Panc1 (cell line): ENCODE results near the gene FOXK1. TPM values are rescaled to one million over a fixed set of nuclear protein-coding genes. Genes with fewer than 3 reads are reported as not detected.
"Not testable (repeated sequence)": the region's sequence is repeated elsewhere in the genome, so short reads cannot be mapped to it uniquely, and the experiment has no call there.

ENCODE experiments used
- ATAC-seq: fragments of 200-7000 bp; cut with Tn5 transposase; 2 replicates; pipeline ENCODE4 v1.9.1; 2020; ENCODE audit warnings: mild to moderate bottlenecking, moderate library complexity
- BruUV-seq: library from RNA; stranded (reverse); fragments of 400-500 nt; replicated peaks from 2 replicates; lab custom pipeline; 2021; lab: Mats Ljungman, UMichigan
- CTCF ChIA-PET: fragments of 300-600 bp; sonication (Branson Sonifier 250); formaldehyde crosslinking; loops from one replicate; lab custom pipeline; 2022; ENCODE audit warnings: antibody characterized with exemption; lab: Charles Lee
- POLR2A ChIA-PET: fragments of 300-600 bp; sonication (Branson Sonifier 250); formaldehyde crosslinking; loops from one replicate; lab custom pipeline; 2022; ENCODE audit warnings: antibody characterized with exemption; lab: Charles Lee
- DNase-seq: peaks from one replicate; pipeline ENCODE4 v3.0.0-alpha.2; 2010; ENCODE audit warnings: low read depth, low spot score
- H3K27ac ChIP-seq: 2 replicates; pipeline ENCODE4 v1.5.1; 2011; ENCODE audit warnings: mild to moderate bottlenecking, low read length, inconsistent platforms
- H3K27me3 ChIP-seq: fragments of 200-500 bp; sonication (Bioruptor generic); 2 replicates; pipeline ENCODE4 v1.6.0; 2014; ENCODE audit warnings: low read length, inconsistent platforms; ENCODE audit not compliant: control insufficient read depth, insufficient read depth
- H3K36me3 ChIP-seq: fragments of 200-500 bp; sonication (Bioruptor generic); 2 replicates; pipeline ENCODE4 v1.5.1; 2014; ENCODE audit warnings: inconsistent platforms, mild to moderate bottlenecking, low read length, moderate library complexity; ENCODE audit not compliant: control insufficient read depth, insufficient read depth
- H3K4me1 ChIP-seq: 2 replicates; pipeline ENCODE4 v1.5.1; 2011; ENCODE audit warnings: inconsistent platforms, mild to moderate bottlenecking, low read length, moderate library complexity; ENCODE audit not compliant: control insufficient read depth, insufficient read depth
- H3K4me3 ChIP-seq, 2 experiments: 2 replicates each; pipeline ENCODE4 v1.5.1; 2011 to 2012; ENCODE audit warnings: low read depth in 2 of 2, low read length in 2 of 2, mild to moderate bottlenecking in 2 of 2, inconsistent platforms in 1 of 2, moderate library complexity in 1 of 2
- H3K9me3 ChIP-seq: fragments of 200-500 bp; sonication (Bioruptor generic); 2 replicates; pipeline ENCODE4 v1.5.1; 2014; ENCODE audit warnings: low read depth, mild to moderate bottlenecking, inconsistent platforms, low read length, moderate library complexity; ENCODE audit not compliant: control insufficient read depth, insufficient read depth
- CTCF ChIP-seq: fragments of 450-650 bp; IDR thresholded peaks from 2 replicates; pipeline ENCODE4 v1.5.1; 2017; ENCODE audit warnings: mild to moderate bottlenecking
- POLR2AphosphoS5 ChIP-seq: IDR thresholded peaks from 2 replicates; pipeline ENCODE4 v1.6.1; 2012; ENCODE audit warnings: mild to moderate bottlenecking, low read depth, low read length, moderate library complexity
- REST ChIP-seq, 2 experiments: IDR thresholded peaks; 2 replicates each; pipeline ENCODE4 v1.6.1; 2011 to 2012; ENCODE audit warnings: low read depth in 2 of 2, control low read depth in 1 of 2, low read length in 1 of 2, mild to moderate bottlenecking in 1 of 2, moderate library complexity in 1 of 2; ENCODE audit not compliant: insufficient read depth in 1 of 2
- SIN3A ChIP-seq: IDR thresholded peaks from 2 replicates; pipeline ENCODE4 v1.6.1; 2012; ENCODE audit warnings: low read depth, mild to moderate bottlenecking, low read length, moderate library complexity, borderline replicate concordance; ENCODE audit not compliant: insufficient read depth
- TCF7L2 ChIP-seq: IDR thresholded peaks from 2 replicates; pipeline ENCODE4 v1.6.1; 2011; ENCODE audit warnings: mild to moderate bottlenecking, low read depth, low read length, inconsistent platforms
- in situ Hi-C: cut with HindIII; loops from 2 replicates; pipeline ENCODE4 v1.10.0; 2016; ENCODE audit warnings: low sequenced_read_pairs, low pct_unique_long_range_greater_than_20kb
- intact Hi-C: fragments of 100-400 bp; cut with micrococcal nuclease; formaldehyde crosslinking; loops from one replicate; pipeline ENCODE4 v1.10.0; 2022; ENCODE audit not compliant: unreplicated experiment
- total RNA-seq: library from RNA; stranded (reverse); gene quantifications from one replicate; pipeline ENCODE4 v1.2.1, GENCODE V29; 2021; ENCODE audit not compliant: unreplicated experiment

FOXK1 gene
- total RNA-seq, 1 experiment from 2014 or later = 72.7 TPM

- ATAC-seq (peak; percentile 40), DNase-seq (no peak)
- no peak overlapping the region for H3K27ac ChIP-seq
- no TSS peak for BruUV-seq
- intact Hi-C loops = no loop called here
- TF ChIP-seq CTCF = no peak
- no peak for TF ChIP-seq REST (IDR thresholded peaks at IDR 0.05; ENCODE audit: insufficient read depth in 1 of 2, low read depth in 2 of 2, low read length in 1 of 2)
- no peak for TF ChIP-seq TCF7L2
- no peak for TF ChIP-seq POLR2AphosphoS5
- no peak for TF ChIP-seq SIN3A
- H3K4me3 ChIP-seq = no peak overlapping the region
- no peaks in the 10 kb centered on the region for H3K27me3 ChIP-seq
- ChIA-PET CTCF (interaction anchor here (0.6 kb wide), 1 partner anchor 282 kb away, joined by 3 read pairs; no protein-coding TSS in a partner anchor), POLR2A (interaction anchor here (0.6 kb wide), 1 partner anchor 293 kb away, joined by 3 read pairs; no protein-coding TSS in a partner anchor)
- in situ Hi-C loops = no loop called here
- H3K4me1 ChIP-seq = peaks cover 26% of the 10 kb centered on the region
- H3K36me3 ChIP-seq = no peaks in the 10 kb centered on the region
- no peaks in the 10 kb centered on the region for H3K9me3 ChIP-seq
These were observed 119.1 kb downstream of the FOXK1 start for GRCh38 chr7:4800926-4801838.

GRCh38 chr7:4801839-4802231 lies 119.7 kb downstream of the FOXK1 start:
- H3K36me3 ChIP-seq = no peaks in the 10 kb centered on the region
- no peak overlapping the region for H3K4me3 ChIP-seq
- no peaks in the 10 kb centered on the region for H3K27me3 ChIP-seq
- H3K27ac ChIP-seq = no peak overlapping the region
- H3K9me3 ChIP-seq = no peaks in the 10 kb centered on the region
- no peak for TF ChIP-seq REST (IDR thresholded peaks at IDR 0.05; ENCODE audit: insufficient read depth in 1 of 2, low read depth in 2 of 2, low read length in 1 of 2)
- no peak for TF ChIP-seq TCF7L2
- TF ChIP-seq SIN3A = no peak
- TF ChIP-seq CTCF = no peak
- TF ChIP-seq POLR2AphosphoS5 = no peak
- intact Hi-C loops (no loop called here), in situ Hi-C loops (no loop called here)
- BruUV-seq = no TSS peak
- H3K4me1 ChIP-seq = peaks cover 26% of the 10 kb centered on the region
- ATAC-seq (no peak), DNase-seq (no peak)
- ChIA-PET CTCF (no interaction called here), POLR2A (no interaction called here)

GRCh38 chr7:4802577-4802976 lies 120.5 kb downstream of the FOXK1 start:
- H3K27me3 ChIP-seq, DNase-seq, intact Hi-C loops, H3K4me3 ChIP-seq, in situ Hi-C loops, ATAC-seq, POLR2A ChIA-PET, H3K27ac ChIP-seq, H3K9me3 ChIP-seq, BruUV-seq, CTCF ChIA-PET, H3K36me3 ChIP-seq: not testable (repeated sequence)
- H3K4me1 ChIP-seq = peaks cover 26% of the 10 kb centered on the region
